ENCODE data around the gene AHRR.
"Not testable (repeated sequence)": the region's sequence is repeated elsewhere in the genome, so short reads cannot be mapped to it uniquely, and the experiment has no call there.

Gene AHRR

GRCh38 chr5:464446-464842 is 142.9 kb downstream of the AHRR start:
- no peak for DNase-seq

GRCh38 chr5:464843-465590 is 143.5 kb downstream of the AHRR start:
- no peak for DNase-seq

- no peak for DNase-seq
These were observed 144.3 kb downstream of the AHRR start for GRCh38 chr5:465591-466403.

- DNase-seq = no peak
These were observed 145.3 kb downstream of the AHRR start for GRCh38 chr5:466661-467310.

GRCh38 chr5:468401-468800 is 146.9 kb downstream of the AHRR start:
- DNase-seq = no peak

- DNase-seq = no peak
These were observed 148.4 kb downstream of the AHRR start for GRCh38 chr5:469752-470483.

GRCh38 chr5:470961-471749 is 149.6 kb downstream of the AHRR start:
- no peak for DNase-seq

GRCh38 chr5:471750-472058 is 150.2 kb downstream of the AHRR start:
- no peak for DNase-seq

- DNase-seq = no peak
These were observed 150.7 kb downstream of the AHRR start for GRCh38 chr5:472076-472655.

- DNase-seq = peak; percentile 84
These were observed 151.4 kb downstream of the AHRR start for GRCh38 chr5:472656-473550.

GRCh38 chr5:473551-474192 is 152.2 kb downstream of the AHRR start:
- DNase-seq = peak; percentile 29

GRCh38 chr5:474232-474839 is 152.8 kb downstream of the AHRR start:
- DNase-seq = not testable (repeated sequence)

- no peak for DNase-seq
These were observed 153.5 kb downstream of the AHRR start for GRCh38 chr5:474840-475661.

GRCh38 chr5:475704-476101 is 154.2 kb downstream of the AHRR start:
- DNase-seq = no peak

GRCh38 chr5:476102-476813 is 154.7 kb downstream of the AHRR start:
- no peak for DNase-seq

- DNase-seq = no peak
These were observed 155.3 kb downstream of the AHRR start for GRCh38 chr5:476814-477175.

- no peak for DNase-seq
These were observed 155.7 kb downstream of the AHRR start for GRCh38 chr5:477247-477646.

GRCh38 chr5:477871-478270 is 156.4 kb downstream of the AHRR start:
- no peak for DNase-seq

Data from fibroblast of skin of right quadriceps (primary cell).